Prostate gland (tissue), 2 donors: Measurements from ENCODE around the gene TBC1D22A.

Experiments
- POLR2A ChIP-seq: fragments of 450-650 bp; IDR thresholded peaks from one replicate; pipeline ENCODE4 v1.6.1; 2016; ENCODE audit warnings: antibody characterized with exemption, mild to moderate bottlenecking
- TF ChIP-seq, protein P1 (sequence below), 4 experiments: fragments of 200-600 bp in 2 of 4; fragments of 450-650 bp in 2 of 4; sonication (generic) in 2 of 4; IDR thresholded peaks; 1 replicate in 3 of 4; 2 replicates in 1 of 4; pipeline ENCODE4 v1.5.1; 2016 to 2019; ENCODE audit warnings: antibody characterized with exemption in 4 of 4, mild to moderate bottlenecking in 2 of 4, moderate library complexity in 2 of 4

DNA sequence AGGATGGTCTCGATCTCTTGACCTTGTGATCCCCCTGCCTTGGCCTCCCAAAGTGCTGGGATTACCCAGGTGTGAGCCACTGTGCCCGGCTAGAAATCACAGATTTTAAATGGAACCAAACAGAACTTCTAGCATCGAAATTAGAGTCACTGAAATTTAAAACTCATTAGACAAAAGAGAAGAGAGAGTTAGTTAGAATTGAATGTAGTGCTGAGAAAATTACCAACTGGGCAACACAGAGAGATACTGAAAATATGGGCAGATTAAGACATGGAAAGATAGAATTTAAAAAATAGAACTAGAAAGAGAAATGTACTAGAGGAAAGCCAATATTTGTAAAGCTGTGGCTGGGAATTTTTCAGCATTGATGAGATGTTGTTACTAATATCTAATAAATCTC, 217.9 kb downstream of the TBC1D22A start:
- TF ChIP-seq, protein P1, sequence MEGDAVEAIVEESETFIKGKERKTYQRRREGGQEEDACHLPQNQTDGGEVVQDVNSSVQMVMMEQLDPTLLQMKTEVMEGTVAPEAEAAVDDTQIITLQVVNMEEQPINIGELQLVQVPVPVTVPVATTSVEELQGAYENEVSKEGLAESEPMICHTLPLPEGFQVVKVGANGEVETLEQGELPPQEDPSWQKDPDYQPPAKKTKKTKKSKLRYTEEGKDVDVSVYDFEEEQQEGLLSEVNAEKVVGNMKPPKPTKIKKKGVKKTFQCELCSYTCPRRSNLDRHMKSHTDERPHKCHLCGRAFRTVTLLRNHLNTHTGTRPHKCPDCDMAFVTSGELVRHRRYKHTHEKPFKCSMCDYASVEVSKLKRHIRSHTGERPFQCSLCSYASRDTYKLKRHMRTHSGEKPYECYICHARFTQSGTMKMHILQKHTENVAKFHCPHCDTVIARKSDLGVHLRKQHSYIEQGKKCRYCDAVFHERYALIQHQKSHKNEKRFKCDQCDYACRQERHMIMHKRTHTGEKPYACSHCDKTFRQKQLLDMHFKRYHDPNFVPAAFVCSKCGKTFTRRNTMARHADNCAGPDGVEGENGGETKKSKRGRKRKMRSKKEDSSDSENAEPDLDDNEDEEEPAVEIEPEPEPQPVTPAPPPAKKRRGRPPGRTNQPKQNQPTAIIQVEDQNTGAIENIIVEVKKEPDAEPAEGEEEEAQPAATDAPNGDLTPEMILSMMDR (IDR thresholded peaks at IDR 0.05) = no peak
- TF ChIP-seq POLR2A = no peak
